LHCN-M2 (cell line): ENCODE results near the gene SRCIN1. TPM values are rescaled to one million over a fixed set of nuclear protein-coding genes. Genes with fewer than 3 reads are reported as not detected.
A peak's percentile ranks its signal among the peaks of the same experiment; 100 is the strongest.
"Not testable (repeated sequence)": the region's sequence is repeated elsewhere in the genome, so short reads cannot be mapped to it uniquely, and the experiment has no call there.

Experiments
- DNase-seq: peaks from one replicate; pipeline ENCODE4 v3.0.0-alpha.2; 2012; ENCODE audit warnings: low read depth
- total RNA-seq: library from RNA; depleted of rRNA; stranded (reverse); fragments of >200 nt; gene quantifications from 2 replicates; pipeline ENCODE4 v1.2.3, GENCODE V29; 2014

SRCIN1 gene
- total RNA-seq, 1 experiment from 2014 or later = not detected

- DNase-seq = no peak
Observed at GRCh38 chr17:38544839-38545209, 60.9 kb downstream of the SRCIN1 start.

- DNase-seq = no peak
Observed at GRCh38 chr17:38544175-38544838, 61.4 kb downstream of the SRCIN1 start.

GRCh38 chr17:38543403-38544174 lies 62.2 kb downstream of the SRCIN1 start:
- no peak for DNase-seq

GRCh38 chr17:38542286-38542685 lies 63.5 kb downstream of the SRCIN1 start:
- DNase-seq = no peak

GRCh38 chr17:38541281-38541680 lies 64.5 kb downstream of the SRCIN1 start:
- no peak for DNase-seq

GRCh38 chr17:38540514-38541045 lies 65.2 kb downstream of the SRCIN1 start:
- DNase-seq = no peak

GRCh38 chr17:38539386-38539785 lies 66.4 kb downstream of the SRCIN1 start:
- DNase-seq = no peak

- no peak for DNase-seq
Observed at GRCh38 chr17:38538906-38539305, 66.8 kb downstream of the SRCIN1 start.

- no peak for DNase-seq
Observed at GRCh38 chr17:38536661-38537060, 69.1 kb downstream of the SRCIN1 start.

- DNase-seq = no peak
Observed at GRCh38 chr17:38535886-38536285, 69.9 kb downstream of the SRCIN1 start.

GRCh38 chr17:38534498-38534885 lies 71.3 kb downstream of the SRCIN1 start:
- DNase-seq = no peak

- no peak for DNase-seq
Observed at GRCh38 chr17:38533866-38534497, 71.8 kb downstream of the SRCIN1 start.

- no peak for DNase-seq
Observed at GRCh38 chr17:38533241-38533640, 72.5 kb downstream of the SRCIN1 start.

GRCh38 chr17:38532451-38532850 lies 73.3 kb downstream of the SRCIN1 start:
- DNase-seq = no peak

GRCh38 chr17:38531761-38532160 lies 74.0 kb downstream of the SRCIN1 start:
- DNase-seq = not testable (repeated sequence)

- DNase-seq = not testable (repeated sequence)
Observed at GRCh38 chr17:38530856-38531255, 74.9 kb downstream of the SRCIN1 start.

- not testable (repeated sequence) for DNase-seq
Observed at GRCh38 chr17:38528141-38528540, 77.6 kb downstream of the SRCIN1 start.

- DNase-seq = not testable (repeated sequence)
Observed at GRCh38 chr17:38526526-38526925, 79.2 kb downstream of the SRCIN1 start.

- no peak for DNase-seq
Observed at GRCh38 chr17:38512473-38513058, 93.2 kb downstream of the SRCIN1 start.

- DNase-seq = peak; percentile 87
Observed at GRCh38 chr17:38511150-38512108, 94.3 kb downstream of the SRCIN1 start.
